ENCODE data around the gene E2F6. TPM values are rescaled to one million over a fixed set of nuclear protein-coding genes. Genes with fewer than 3 reads are reported as not detected.

E2F6 gene
- total and polyA plus RNA-seq, 9 of the 15 experiments (the other 6 are each of a cell fraction or from before 2014, with no cell fraction given), result 13.6 to 33.9 (median 26.1) TPM

GRCh38 chr2:11503354-11503927 is 37.5 kb upstream of the E2F6 start (continued):
- TF ChIP-seq ID3 (CRISPR knock-in tag; IDR thresholded peaks at IDR 0.05) (no peak), ID3 (tag; IDR thresholded peaks at IDR 0.05) (no peak), ARID1B (IDR thresholded peaks at IDR 0.05) (peak; percentile 17; the same call in 1 of the 2 replicates), DPF2 (IDR thresholded peaks at IDR 0.05) (peak; percentile 19; the same call in 1 of the 2 replicates)

GRCh38 chr2:11502740-11503292 is 36.9 kb upstream of the E2F6 start:
- Histone ChIP-seq H3K27me3 (ENCODE audit: control insufficient read depth in 2 of 2, insufficient read depth in 2 of 2, low read length in 2 of 2) (peaks cover 7 to 24% of the 10 kb centered on the region in 2 experiments; a peak in 3 of 5 replicates), H4K20me1 (replicated peaks; ENCODE audit: control insufficient read depth, insufficient read depth, low read length) (no peaks in the 10 kb centered on the region), H3K27ac (ENCODE audit: extremely low read depth, low read depth, low read length) (no peak overlapping the region), H3K4me1 (replicated peaks in 1 of 2; ENCODE audit: control insufficient read depth in 2 of 2, insufficient read depth in 2 of 2, low read length in 2 of 2) (peaks cover 4% of the 10 kb centered on the region in 2 experiments; a peak in 2 of 5 replicates), H3K4me3 (no peak overlapping the region), H3K9ac (ENCODE audit: insufficient read depth in 1 of 2, low read depth in 2 of 2, low read length in 2 of 2) (no peak overlapping the region), H2AFZ (ENCODE audit: low read depth, low read length) (no peak overlapping the region), H3K4me2 (ENCODE audit: insufficient read depth, low read length) (no peak overlapping the region), H3K36me3 (ENCODE audit: control insufficient read depth, insufficient read depth, low read length) (no peaks in the 10 kb centered on the region), H3K79me2 (ENCODE audit: control insufficient read depth, insufficient read depth, low read length) (no peaks in the 10 kb centered on the region), H3K9me1 (ENCODE audit: control insufficient read depth, insufficient read depth, low read length) (no peaks in the 10 kb centered on the region), H3K9me3 (replicated peaks; ENCODE audit: control insufficient read depth, insufficient read depth, low read depth, low read length) (no peaks in the 10 kb centered on the region)
- ATAC-seq (peak; percentile 67), FAIRE-seq (no peak), DNase-seq (ENCODE audit: extremely low read depth in 1 of 4, low spot score in 3 of 4) (no peak)
- intact Hi-C loops (cut with micrococcal nuclease), result no loop called here
- in situ Hi-C loops (cut with MboI), result no loop called here
- ChIA-PET POLR2A (interaction anchor here (0.6 kb wide), 1 partner anchor 703 kb away, joined by 3 read pairs; no protein-coding TSS in a partner anchor), CTCF (ENCODE audit: low intra/inter-chr PET ratio) (no interaction called here)
- WGBS (ENCODE audit: insufficient coverage, low coverage, missing lambda C conversion rate), result 8% methylated on average over 3 of the region's 4 CpGs
- BruUV-seq (replicated peaks), result no TSS peak
- TF ChIP-seq NFE2 (IDR thresholded peaks at IDR 0.05; ENCODE audit: low read depth), result peak; percentile 43
- TF ChIP-seq CREM (IDR thresholded peaks at IDR 0.05; ENCODE audit: low read depth), result peak; percentile 34; the same call in 1 of the 2 replicates
- TF ChIP-seq NR4A1 (CRISPR knock-in tag; IDR thresholded peaks at IDR 0.05), result peak; percentile 66; the same call in 1 of the 2 replicates
- TF ChIP-seq NR4A1 (tag; IDR thresholded peaks at IDR 0.05), result no peak
- TF ChIP-seq HMGXB4 (CRISPR knock-in tag; IDR thresholded peaks at IDR 0.05), result no peak
- TF ChIP-seq CCAR2 (IDR thresholded peaks at IDR 0.05; ENCODE audit: low read depth, low read length), result no peak
- TF ChIP-seq RERE (CRISPR knock-in tag; IDR thresholded peaks at IDR 0.05; ENCODE audit: borderline replicate concordance), result no peak
- no peak for TF ChIP-seq CEBPG (CRISPR knock-in tag; IDR thresholded peaks at IDR 0.05)
- TF ChIP-seq CEBPG (tag; conservative IDR thresholded peaks at IDR 0.05 in 1 of 2, IDR thresholded peaks at IDR 0.05 in 1 of 2), result peak; percentile 43 to 66; a peak in 2 of 4 replicates

Measured in K562 (cell line).